Measurements from ENCODE around the gene PI16.
A peak's percentile ranks its signal among the peaks of the same experiment; 100 is the strongest.

The PI16 gene
- total RNA-seq = 5.3 to 12.0 (median 9.5) reads per million in 4 donors

DNA sequence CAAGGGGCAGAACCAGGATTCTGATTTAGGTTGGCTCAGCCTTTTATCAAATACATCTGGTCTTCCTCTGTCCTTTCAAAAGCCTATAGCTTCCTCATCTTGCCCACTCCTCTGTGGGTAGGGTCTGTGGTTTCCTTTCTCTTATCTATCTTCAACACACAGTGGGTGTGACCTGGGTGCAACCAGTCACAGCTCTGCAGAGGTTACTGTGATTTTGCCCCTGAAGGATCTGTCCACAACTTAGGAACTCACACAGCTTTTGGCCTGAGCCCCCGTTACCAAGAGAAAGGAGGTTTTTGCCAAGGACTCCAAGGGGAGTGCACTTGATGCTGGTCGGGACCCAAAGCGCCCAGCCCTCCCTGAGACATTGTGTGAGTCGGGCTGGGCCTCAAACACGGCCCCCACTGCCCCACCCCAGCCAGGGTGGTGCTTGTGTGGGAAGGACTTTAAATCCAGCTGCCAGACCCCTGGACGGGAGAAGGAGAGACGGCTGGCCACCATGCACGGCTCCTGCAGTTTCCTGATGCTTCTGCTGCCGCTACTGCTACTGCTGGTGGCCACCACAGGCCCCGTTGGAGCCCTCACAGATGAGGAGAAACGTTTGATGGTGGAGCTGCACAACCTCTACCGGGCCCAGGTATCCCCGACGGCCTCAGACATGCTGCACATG, at the start of gene PI16:
Gene PI16 (plus strand): TSS at position 477 of the 670 bp plus-strand sequence. CDS start 23 bp downstream, at position 500.
- peak in 1 of 5 donors; percentile 55 for DNase-seq

GRCh38 chr6:36904851-36905393, 49.6 kb upstream of the PI16 start:
- DNase-seq = no peak

GRCh38 chr6:36906539-36907325, 47.8 kb upstream of the PI16 start:
- no peak for DNase-seq

DNA sequence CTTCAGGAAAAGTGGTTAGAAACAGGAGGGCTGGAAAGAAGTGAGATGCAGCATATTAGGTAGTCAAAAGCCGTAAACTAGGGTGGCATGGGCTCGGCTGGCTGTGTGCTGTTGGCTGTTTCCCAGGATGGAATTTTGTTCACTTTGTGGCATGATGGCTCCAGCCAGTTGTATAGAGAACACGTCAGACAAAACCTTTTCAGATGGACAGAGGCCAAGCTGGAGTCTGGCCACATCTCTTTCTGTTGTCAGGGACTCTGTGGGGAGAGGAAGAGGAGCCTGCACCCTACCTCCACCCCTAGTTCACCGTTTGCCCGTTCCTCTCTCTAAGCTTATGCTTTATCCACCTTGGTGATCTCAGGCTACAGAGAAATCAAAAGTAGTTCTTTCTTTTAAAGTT, 46.8 kb upstream of the PI16 start:
- no peak for DNase-seq

DNA sequence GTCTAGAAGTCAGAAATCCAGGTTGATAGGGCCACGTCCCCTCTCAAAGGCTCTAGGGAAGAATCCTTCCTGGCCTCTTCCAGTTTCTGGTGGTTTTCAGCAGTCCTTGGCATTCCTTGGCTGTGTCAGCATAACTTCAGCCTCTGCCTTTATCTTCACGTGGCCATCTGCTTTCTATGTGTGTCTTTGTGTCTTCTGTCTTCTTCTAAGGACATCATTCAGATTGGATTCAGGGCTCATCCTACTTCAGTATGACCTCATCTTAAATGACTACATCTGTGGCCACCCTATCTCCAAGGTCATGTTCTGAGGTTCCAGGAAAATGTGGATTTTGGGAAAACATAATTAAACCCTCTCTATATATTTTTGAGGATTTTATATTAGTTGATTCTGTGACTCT, 45.8 kb upstream of the PI16 start:
- DNase-seq = no peak

- DNase-seq = peak in 3 of 5 donors; percentile 10 to 56 (median 19)
Measured at GRCh38 chr6:36912030-36912454, 42.5 kb upstream of the PI16 start.

DNA sequence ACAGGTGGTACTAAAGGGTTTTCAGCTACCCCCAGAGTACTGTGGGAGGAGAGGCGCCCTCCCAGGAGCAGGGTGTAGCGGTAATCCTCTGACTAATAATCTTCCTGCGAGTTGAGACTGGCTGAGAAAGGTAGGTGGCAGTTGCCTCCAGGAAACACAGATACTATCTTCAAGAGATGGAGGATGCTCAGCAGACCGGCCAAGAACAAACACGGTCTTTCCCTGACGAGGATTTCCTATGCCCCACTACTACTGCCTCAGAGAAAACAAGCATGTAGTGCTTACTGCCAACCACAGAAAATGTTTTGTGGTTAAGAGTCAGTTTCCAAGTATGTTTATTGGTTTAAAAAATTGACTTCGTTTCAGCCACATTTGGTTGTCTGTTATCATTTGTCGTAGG, 42.0 kb upstream of the PI16 start:
- peak; percentile 18 to 96 (median 47) for DNase-seq

DNA sequence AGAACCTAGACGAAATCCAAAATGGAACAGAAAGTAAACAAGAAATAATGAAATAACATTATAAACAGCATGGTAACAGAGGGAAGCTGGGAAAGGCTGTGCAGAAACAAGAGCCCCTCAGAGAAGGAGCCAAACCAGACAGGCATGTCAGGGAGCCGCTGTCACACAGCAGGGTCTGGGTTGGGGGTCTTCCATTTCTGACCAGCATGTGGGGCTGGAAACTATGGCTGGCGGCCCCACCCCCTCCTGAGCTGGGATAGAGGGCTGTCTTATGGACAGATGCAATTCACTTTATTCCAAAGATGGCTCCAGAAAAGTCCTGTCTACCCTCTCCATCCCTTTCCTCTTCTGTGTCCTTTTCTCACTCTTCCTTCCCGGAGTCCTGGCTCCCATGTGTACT, 41.5 kb upstream of the PI16 start:
- no peak for DNase-seq

DNA sequence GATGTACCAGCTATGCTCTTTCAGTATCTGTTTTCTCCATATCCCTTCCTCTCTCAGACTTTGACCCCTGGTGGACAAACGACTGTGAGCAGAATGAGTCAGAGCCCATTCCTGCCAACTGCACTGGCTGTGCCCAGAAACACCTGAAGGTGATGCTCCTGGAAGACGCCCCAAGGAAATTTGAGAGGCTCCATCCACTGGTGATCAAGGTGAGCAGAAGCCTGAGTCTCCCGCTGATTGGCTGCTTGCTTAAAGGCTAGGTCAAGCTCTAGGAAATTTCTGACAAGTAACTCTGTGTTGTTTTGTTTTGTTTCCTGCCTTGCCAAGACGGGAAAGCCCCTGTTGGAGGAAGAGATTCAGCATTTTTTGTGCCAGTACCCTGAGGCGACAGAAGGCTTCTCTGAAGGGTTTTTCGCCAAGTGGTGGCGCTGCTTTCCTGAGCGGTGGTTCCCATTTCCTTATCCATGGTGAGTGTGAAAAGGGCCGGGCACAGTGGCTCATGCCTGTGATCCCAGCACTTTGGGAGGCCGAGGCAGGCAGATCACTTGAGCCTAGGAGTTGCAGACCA, 40.2 kb upstream of the PI16 start:
- peak in 2 of 5 donors; percentile 3 to 76 for DNase-seq

GRCh38 chr6:36915599-36915998, 38.9 kb upstream of the PI16 start:
- no peak for DNase-seq

GRCh38 chr6:36916126-36916525, 38.4 kb upstream of the PI16 start:
- DNase-seq = no peak

- no peak for DNase-seq
Measured at GRCh38 chr6:36917541-36918193, 36.9 kb upstream of the PI16 start.

DNA sequence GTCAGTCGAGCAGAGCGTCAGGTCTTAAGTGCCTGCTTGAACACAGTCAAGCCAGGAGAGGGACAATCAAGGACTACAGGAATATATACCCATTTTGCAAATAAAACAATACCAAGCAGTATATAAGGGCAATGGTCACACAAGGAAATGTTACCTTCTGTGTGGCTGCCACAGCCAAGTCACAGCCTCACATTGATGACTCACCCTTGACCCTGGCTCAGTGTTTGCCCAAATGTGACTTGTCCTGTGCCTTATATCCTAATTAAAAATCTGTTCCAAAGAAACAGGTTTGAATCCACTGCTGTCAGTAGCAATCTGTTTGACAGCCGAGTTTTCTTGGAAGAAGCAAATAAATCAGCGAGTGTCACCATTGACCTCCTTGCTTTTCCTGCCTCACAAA, 34.5 kb upstream of the PI16 start:
- DNase-seq = no peak

DNA sequence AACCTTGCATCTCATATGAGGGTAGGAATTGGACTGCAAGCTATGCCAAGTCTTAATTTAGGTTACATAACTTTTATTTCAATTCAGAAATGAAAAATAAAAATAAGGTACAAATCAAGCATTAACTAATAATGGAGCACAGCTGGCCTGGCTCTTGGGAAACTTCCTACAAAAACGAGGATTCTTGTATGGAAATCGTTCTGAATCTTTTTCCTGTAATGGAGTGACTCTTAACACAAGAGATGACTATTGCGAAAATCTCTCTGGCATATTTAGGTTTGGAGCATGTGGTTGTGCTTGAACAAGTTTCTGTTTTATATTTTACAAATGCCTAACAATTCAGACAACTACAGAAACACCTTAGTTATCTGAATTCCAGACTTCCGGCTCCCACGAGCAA, 34.0 kb upstream of the PI16 start:
- DNase-seq = no peak

- DNase-seq = peak in 1 of 5 donors; percentile 42
Measured at GRCh38 chr6:36924131-36924530, 30.4 kb upstream of the PI16 start.

GRCh38 chr6:36924778-36925374, 29.7 kb upstream of the PI16 start:
- no peak for DNase-seq

DNA sequence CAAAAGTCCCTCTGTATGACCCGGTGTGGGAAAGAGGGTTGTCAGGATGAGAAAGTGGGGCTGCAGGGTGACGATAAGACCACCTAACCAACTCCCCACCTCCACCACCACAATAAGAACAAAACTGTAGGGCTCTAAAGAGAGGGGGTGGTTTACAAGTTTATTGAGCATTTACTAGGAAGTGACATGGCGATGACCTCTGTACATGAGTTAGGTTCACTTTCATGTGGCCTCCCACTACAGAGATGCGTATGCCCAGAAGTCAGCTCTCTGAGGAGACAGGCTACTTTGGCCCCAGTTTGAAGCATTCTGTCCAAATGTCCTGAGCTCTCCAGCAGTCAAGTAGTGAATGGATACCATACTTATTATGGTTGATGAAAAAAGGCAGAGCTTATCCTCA, 28.7 kb upstream of the PI16 start:
- peak in 1 of 5 donors; percentile 24 for DNase-seq

DNA sequence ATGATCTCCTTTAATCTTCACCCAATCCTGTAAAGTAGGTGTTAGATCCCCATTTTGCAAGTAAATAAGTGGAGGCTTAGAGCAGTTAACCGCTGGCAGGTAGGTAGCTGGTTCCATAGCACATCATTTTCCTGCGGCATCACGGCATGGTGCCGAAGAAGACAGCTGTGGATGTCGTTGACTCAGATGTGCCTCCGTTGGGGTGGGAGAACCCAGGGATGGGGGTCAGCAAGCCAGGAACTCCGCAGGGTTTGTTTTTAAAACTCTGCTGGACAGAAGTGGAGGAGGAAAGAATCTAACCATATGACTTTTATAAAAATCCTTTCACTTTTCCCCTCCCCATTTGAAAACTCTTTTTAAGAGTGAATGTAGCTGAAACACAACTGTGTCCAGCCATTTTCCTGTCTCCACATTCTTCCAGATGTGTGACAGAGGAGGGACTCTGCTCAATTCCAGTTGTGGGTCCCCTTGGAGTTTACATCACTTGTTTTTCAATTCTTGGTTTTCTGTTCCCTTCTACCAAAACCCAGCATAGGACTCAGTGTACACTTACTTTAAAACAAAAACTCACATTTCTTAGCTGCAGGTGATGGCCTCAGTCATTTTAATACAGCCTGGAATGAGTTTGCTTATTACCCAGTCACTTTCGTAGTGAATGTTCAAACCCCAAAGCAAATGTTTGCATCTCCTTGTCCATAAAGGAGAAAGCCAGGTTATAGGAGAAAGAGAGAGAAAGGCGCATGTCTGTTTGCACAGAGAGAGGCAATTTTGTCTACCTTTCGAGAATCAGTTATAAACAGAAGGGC, 27.6 kb upstream of the PI16 start:
- DNase-seq = no peak

DNA sequence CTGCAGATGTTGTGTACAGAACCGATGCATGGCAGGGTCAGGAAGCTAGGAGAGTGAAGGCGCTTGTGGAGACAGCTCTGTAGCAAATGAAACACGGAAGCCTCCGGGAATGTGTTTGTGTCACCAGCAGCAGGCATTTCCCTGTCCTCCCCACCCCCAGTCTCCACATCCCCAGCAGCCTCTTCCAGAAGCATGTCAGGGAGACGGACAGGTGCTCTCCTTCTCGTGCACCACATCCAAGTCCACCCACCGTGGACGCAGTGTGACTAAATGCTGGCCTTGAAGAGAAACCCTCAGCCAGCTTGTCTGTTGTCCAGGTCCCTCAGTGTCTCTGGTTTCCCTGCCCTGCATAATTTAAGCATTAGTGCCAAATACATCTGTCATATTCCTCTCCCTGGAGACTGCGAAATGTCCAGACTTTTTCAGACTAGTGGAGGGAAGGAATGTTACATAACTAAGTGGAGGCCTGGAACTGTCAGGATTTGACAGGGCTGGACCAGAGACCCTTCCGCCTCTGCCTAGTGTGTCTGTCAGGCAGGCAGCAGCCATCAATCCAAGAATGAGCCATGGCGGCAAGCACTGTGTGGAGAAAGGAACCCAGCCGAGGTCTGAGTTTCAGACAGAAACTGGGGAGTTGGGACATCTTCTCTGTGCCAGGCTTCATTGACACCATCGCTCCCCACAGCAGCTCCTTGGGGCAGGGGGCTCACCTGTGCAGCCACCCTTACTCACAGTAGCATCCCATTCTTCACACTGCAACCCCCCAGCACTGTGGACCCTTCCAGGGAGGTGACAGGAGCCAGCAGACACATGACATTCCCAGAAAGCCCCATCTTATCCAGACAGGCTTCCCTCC, 26.6 kb upstream of the PI16 start:
- no peak for DNase-seq

DNA sequence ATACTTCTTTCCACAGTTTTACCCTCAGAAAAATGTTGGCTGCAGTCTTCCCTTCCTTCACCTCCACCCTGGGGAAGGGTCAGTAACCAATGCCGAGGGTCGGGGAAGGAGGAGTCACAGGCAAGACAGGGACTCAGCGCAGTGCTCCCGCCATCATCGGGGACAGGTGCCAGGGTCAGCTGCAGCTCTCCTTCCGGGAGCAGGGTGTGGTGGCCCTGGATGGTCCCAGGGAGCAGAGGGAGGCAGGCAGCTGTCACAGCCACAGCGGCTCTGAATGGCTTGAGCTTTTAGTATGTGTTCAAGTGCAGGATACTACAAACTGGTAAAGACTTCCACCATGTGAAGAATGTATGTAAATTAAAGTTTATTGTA, 26.0 kb upstream of the PI16 start:
- DNase-seq = no peak

DNA sequence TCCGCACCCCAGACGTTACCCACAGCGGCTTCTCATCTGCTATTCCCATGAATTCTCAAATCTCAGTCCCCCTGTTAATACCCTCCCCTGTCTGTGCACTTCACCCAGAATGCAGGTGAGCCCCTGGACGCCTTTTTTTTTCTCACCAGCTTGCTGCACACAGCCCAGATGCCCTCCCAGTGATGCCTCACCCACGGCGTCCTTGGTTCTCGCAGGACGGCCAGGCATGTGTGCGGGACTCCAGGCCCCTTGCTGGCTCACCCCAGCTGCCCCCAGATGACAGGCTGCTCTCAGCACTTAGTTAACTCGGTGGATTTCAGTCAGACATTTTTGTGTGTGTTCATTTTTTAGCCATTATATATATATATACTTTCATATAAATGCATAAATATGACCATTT, 25.4 kb upstream of the PI16 start:
- no peak for DNase-seq
